ENCODE measurements around the gene LAPTM5.

Gene LAPTM5

DNA sequence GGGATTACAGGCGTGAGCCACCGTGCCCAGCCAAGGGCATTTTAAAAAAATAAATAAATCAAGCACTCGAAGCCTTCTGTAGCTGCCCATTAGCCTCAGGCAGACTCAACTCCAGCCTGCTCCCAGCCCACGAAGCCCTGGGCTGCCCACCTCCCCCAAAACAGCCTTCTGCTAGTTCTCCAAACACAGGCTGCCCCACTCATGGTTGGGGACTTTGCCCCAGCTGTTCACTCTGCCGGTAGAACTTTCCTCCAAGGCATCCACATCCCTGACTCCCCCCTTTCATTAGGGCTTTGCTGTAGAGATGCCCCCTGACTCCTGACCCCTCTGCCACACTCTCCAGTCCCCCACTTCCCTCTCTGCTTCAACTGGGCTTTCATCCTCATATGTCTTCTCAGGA, 29.7 kb upstream of the LAPTM5 start:
- no peak for DNase-seq (ENCODE audit: low spot score)

DNA sequence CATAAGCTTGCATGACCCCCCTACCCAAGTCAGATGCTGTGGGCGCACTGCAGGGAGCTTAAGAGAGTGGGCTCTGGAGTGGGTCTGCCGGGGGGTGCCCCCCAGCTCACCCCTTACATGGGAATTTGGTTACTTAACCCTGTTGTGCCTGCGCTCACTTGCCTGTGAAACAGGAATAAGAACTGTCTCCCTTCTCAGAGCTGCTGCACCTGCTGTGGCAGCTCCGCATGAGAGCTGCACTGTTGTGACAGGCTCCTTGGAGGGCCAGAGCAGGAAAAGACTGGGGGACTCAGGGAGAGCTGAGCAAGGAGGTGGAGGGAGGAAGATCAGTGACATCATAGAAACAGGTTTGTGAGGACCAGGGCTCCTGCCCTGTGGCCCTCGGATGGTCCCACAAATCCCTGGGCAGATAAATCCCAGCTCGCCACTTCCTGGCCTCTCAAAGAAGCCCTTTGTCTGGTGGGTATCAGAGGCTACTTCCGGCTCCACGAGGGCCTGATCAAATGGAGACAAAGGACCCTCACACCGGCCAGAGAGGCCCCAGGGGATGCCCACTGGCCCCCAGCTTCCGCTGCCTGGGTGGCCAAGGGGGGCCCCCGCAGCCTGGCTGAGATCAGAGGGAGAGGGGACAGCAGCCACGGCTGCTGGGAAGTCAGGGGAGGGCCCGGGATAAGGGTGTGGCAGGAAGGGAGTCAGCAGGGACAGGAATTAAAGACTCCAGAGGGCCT, 28.9 kb upstream of the LAPTM5 start:
- DNase-seq (ENCODE audit: low spot score): no peak

DNA sequence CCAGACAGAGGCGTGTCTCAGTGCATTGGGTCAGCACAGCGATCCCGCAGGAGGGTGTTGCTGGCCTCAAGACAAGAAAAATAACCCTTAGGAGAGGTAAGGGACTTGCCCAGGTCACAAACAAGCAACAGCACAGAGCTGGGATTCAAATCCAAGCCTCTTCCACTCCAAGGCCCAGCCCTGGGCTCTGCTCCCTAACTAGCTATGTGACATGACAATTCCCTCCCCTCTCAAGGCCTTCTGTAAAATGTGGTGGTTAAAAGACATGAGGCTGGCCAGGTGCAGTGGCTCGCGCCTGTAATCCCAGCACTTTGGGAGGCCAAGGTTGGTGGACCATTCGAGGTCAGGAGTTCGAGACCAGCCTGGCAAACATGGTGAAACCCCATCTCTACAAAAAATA, 28.1 kb upstream of the LAPTM5 start:
- no peak for DNase-seq (ENCODE audit: low spot score)

DNA sequence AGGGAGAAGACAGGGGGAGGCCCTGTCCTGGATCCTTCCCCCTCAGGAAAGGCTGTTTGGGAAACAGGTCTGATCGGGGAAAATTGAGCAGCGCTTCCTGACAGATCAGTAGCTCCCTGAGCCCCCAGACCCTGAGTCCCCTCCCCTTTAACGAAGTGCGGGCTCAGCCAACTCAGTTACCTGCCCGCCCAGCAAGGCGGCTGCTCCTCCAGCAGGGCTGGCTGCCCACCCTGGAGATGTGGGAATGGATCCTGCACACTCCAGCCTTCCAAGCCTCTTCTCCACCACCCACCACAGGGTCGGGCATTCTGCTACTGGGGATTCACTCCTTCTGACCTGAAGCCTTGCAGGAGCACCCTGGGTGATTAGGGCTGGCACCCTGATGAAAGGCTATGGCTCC, 27.6 kb upstream of the LAPTM5 start:
- no peak for DNase-seq (ENCODE audit: low spot score)

DNA sequence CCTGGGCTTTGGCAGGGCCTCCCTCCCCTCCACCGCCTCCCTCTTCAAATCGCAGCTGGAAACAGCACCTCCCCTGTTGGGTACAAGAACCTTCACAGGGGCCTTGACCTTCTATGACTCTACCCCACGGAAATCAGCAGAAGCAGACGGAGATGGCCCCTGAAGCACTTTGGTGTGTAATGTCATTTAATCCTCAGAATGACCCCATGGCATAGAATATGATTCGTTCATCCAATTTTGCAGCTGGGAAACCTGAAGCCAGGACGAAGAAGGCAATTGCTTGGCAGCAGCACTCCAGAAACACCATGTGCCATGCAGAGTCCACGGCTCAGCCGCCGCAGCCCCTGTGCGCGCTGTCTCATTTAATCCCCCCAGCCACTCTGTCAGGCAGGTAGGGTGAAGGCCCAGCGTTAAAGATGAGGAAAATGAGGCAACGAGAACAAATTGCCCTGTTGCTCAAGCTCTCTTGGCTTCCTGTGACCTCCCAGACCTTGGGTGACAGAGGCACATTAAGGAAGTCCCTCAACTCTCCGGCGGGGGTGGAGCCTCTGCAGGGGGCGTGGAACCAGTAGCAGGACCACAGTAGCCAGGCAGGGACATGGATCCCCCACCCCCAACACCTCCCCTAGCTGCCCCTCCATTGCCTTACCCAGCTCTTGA, 25.8 kb upstream of the LAPTM5 start:
- no peak for DNase-seq (ENCODE audit: low spot score)

DNA sequence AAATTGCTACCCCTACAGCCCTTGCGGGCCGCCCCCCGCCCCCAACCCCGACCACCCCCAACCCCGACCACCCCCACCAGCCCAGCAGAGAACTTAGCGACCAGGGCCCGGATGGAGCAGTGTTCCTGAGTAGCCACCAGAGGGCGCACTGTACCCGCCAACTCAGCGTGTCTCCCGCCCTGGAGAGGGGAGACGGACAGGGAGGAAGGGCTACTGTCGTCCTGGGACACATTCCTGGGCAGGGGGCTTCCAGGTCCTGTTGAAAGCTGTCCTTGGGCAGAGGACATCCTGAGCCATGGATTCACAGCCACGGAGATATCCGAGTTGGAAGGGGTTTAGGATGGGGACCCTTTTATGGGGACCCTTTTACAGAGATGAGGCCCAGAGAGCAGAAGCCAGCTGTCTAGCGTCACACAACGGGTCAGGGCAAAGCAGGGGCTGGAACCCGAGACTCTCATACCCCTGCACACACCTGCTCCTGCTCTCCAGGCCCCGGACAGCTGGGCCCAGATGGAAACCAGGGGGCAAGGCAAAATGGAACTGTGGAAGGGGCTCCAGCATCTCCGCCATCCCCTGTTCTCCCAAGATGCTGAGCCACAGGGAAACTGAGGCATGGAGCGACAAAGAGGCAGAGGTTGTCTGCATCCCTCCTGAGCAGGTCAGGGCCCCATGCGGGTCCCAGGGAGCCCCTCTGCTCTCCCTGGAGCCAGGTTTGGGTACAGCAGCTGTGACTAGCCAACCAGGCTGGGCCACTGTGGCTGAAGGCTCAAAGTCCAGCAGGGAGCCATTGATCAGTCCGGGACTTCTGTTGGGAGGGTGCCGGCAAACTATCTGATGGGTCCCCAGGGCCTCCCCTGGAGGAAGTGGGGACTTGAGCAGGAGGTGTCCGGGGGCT, 25.0 kb upstream of the LAPTM5 start:
- DNase-seq (ENCODE audit: low spot score): peak; percentile 88

DNA sequence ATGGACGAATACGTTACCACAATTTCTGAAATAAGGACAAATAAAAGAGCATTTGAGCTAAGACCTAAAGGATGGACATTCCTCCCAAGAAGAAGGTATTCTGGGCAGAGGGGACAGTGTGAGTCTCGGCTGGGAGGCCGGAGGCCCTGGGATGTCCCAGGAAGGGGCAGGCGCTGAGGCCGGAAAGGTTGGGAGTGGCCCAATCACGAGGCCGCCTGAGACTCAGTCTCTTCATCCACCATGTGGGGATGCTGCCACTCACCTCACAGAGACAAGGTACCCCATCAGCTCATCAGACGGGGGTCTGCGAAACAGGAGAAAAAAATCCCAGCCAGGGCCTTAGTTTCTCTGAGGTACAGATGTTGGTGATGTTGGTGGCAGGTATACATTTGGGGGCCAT, 24.3 kb upstream of the LAPTM5 start:
- no peak for DNase-seq (ENCODE audit: low spot score)

DNA sequence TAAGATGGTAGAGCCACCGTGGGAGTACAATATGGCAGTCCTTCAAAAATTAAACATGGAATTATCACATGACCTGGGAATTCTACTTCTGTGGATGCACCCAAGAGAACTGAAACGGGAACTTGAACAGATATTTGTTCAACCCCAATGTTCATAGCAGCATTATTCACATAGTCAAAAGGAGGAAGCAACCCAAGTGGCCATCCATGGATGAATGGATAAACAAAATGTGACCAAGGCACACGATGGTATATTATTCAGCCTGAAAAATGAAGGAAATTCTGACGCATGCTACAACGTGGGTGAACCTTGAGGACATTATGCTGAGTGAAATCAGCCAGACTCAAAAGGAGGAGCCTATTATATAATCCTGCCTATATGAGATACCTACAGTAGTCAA, 22.8 kb upstream of the LAPTM5 start:
- no peak for DNase-seq (ENCODE audit: low spot score)

DNA sequence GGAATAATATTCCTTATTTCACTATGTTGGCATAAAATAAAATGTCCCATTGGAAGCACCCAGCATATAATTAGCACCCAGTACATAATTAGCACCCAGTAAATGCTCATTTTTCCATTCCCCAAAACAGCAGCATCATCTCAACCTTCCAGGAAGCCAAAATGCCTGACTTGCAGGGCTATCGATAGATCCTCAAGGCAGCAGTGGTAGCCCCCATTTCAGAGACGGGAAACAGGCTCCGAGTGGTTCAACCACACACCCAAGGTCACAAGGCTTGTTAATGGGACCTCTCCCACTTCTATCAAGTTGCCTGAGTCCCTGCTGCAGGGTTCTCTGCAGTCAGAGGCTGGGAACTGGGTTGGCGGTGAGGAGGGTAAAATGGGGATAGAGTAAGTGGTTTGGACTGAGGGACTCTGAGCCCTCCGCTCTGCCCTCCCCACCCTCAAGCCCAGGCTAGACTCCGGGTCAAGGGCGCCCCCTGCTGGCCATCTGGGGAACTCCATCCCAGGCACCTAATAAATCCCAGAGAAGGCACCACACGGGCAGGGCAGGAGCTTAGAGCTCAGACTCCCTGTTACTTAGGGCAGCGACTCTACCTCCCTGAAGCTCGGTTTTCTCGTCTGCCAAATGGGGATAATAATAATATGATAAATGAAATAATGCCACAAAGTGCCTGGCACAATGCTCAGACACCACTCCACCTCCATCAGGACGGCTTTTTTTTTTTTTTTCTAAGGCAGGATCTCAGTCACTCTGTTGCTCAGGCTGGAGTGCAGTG, 21.9 kb upstream of the LAPTM5 start:
- peak; percentile 84 for DNase-seq (ENCODE audit: low spot score)

DNA sequence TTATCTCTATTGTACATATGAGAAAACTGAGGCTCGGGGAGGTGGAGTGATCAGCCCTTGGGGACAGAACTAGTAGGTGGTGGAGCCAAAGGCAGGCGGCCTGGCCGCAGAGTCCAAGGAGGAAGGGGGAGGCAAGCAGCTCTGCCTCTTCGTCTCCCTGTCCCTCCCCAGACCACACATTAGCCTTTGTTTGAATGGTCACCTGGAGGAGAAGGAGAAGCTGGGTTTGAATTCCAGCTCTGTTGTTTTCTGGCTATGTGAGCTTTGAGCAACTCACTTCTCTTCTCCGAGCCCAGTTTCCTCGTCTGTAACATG, 21.4 kb upstream of the LAPTM5 start:
- no peak for DNase-seq (ENCODE audit: low spot score)

DNA sequence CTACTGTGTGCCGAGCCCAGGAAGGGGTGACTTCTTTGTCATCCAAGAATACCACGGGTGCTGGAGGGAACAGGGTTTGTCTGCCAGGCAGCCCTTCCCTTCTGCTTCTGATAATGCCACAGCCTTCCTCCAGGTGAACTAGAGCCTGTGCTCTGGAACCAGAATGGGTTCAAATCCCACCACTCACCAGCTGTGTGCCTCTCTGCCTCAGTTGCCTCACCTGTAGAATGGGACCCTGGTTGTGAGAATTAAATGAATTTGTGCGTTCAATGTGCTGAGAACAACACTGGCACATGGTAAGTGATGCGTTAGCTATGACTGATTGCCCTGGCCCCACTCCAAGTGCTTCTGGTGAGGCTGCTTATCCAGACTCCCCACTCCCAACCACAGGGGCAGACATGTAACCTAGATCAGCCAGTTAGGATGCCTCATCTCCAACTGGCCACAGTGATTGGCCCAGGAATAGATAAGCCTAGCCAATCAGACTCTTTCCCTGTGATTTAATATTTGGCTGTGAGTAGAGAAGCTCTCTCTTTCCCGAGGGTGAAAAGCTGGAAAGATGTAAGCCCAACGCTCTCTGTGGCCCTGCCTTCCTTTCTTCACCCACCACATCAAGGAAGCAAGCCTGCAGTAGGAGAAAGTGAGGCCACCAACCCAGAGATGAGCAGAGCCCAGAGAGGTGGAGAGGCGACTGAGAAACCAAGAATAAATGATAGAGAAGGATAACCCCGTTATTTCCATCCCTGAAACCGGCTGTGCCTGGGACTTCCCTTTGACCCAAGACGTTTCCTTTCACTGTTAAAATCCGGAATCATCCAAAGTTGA, 20.8 kb upstream of the LAPTM5 start:
- DNase-seq (ENCODE audit: low spot score): peak; percentile 50

DNA sequence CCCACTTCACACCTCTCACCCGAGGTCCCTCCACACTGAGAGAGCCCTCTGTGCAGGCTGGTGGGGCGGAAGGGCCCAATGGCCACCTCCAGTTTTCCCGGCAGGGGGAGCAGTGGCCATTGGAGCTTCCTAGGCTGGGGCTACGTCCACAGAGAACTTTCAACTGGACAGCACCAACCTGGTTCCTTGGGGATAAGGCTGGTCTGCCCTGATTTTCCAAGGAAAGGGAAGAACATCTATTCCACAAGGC, 20.3 kb upstream of the LAPTM5 start:
- no peak for DNase-seq (ENCODE audit: low spot score)

DNA sequence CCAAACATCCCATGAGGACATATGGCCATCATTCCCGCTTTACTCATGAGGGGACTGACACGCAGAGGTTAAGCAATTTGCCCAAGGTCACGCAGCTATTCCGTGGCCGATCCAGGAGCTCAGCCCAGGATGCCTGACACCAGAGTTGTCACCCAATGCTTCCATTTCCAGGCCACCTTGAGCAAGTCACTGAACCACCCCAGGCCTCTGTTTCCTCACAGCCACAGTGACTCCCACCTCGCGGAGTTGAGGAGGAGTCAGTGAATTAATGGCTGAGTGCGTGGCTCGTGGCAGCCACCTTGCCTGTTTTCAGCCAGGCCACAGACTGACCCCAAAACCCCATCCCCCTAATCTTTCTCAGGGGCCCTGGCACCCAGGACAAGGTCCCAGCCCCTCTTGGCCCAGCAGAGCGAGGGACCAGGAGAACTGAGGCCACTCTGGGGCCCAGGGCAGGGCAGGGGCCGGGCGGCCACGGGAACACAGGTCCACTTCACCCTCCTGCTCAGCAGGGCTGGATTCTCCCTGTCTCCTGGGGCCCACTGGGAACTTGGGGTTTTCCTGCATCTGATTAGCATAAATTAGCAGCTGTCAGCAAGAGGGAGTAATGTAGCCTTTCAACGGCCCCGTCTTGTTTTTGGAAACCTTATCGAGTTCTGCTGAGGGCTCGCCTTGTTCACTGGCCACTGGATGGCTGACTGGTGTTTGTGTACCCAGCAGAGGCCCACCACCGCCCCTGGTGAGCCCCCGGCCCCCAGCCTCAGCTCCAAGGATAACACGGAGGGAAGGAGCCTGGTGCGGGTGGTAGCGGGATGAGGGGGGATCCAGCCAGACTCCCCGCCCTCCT, 19.7 kb upstream of the LAPTM5 start:
- DNase-seq (ENCODE audit: low spot score): no peak

DNA sequence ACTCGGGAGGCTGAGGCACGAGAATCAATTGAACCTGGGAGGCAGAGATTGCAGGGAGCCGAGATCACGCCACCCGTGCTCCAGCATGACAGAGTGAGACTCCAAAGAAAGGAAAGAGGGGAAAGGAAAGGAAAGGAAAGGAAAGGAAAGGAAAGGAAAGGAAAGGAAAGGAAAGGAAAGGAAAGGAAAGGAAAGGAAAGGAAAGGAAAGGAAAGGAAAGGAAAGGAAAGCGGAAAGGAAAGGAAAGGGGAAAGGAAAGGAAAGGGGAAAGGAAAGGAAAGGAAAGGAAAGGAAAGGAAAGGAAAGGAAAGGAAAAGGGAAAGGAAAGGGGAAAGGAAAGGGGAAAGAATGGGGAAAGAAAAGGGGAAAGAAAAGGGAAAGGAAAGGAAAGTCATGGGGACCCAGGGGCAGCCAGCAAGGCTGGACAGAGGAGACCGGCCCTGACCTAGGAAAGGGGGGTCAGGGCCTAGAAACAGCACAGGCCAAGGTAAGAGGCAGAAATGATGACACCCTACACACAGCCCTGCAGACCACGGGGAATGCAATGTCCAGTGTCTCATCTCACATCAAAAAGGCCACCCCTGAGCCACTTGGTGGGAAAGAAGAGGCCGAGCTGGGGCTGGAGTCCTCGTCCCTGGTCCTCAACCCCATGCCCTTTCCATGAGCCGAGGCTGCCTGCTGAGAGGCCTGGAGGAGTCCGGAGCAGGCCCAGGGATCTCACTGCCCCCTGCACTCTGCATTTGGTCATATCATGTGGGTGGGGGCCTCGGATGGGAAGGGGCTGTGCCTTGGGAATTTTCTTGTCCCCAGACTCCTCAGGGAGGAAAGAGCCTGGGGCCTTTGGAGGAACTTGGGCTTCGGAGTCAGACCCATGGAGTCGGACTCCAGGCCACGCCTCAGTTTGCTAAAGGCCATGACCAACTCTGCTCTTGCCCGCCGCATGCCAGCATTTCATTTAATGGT, 18.8 kb upstream of the LAPTM5 start:
- no peak for DNase-seq (ENCODE audit: low spot score)

DNA sequence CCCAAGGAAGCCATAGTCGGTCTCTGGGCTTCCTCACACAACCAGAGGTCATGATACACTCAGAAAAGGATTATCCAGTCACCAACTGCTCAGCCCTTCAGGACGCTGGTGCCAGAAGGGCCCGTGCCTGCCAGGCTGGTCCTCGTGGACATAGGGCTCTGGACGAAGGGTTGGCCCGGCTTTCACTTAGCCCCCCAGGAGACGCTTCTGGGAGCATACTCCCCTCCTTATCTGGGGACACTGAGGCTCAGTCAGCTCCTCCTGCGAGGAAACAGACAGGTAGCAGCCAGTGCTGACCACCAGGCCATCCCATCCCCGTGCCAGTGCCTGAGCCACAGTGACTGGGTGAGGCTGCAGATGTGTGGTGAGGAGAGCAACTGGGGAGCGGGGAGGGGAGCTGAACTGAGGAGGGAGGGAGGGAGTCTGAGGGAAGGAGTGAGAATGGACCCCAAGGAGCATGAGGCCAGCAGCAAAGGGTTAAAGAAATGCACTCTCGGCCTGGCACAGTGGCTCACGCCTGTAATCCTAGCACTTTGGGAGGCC, 17.9 kb upstream of the LAPTM5 start:
- DNase-seq (ENCODE audit: low spot score): no peak

DNA sequence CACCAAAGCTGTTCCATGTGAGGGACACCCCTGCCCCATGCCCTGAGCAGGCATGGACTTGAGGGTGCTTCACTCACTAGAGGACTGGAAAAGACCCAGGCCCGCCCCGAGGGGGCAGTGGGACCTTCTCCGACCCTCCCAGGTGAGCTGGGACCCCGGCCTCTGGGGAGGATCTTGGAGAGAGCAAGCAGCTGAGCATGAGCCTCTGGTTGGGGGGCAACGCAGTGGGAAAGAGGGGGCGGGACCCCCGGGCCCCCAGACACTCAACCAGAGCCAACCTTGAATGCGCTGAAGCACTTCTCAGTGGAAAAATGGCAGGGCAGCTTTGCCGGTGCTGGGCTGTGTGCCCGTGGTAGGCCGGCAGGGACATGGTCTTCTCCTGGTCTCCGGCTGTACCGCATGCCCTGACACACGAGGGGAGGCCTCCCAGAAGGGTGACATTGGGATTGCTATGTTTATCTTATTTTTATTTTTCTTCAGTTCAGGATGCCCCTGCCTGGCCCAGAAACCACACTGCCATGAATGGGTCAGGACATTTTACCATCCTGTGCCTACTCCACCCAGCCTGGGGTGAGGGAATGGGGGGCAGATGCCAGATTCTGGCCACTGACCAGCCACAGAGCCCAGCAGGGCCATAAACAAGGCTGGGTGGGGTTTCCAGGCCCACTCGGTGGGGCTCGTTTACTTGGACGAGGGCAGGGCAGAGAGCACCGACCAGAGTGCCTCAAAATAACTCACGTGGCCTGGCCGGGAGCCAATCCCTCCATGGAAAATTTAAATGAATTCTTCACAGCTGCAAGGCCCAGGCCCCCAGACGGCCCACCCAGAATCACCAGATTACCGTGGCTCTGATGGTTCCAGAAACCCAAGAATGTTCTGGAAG, 17.2 kb upstream of the LAPTM5 start:
- DNase-seq (ENCODE audit: low spot score): no peak

DNA sequence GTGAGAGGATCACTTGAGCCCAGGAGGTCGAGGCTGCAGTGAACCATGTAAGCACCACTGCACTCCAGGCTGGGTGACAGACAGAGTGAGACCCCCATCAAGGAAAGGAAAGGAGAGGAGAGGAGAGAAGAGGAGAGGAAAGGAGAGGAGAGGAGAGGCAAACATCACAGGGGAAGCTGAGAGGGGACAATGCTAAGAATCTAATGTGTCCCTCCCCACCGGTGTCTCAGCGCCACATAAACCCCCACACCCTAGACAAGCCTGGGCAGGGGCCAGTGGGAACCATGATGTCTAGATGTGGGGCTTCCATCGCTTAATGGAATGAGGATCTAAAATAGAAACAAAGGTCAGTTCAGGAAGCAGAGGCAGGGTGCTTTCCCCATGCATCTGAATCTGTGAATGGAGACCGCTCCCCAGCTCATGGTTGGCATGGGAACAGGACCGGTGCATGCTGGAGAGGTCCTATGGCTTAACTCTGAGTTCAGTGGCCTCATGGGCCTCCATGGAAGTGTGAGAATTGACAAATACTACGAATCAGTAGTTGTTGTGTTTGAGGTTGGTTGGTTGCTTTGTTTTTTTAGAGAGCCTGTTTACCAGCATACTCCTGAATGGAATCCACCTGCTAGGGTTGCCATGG, 16.3 kb upstream of the LAPTM5 start:
- no peak for DNase-seq (ENCODE audit: low spot score)

DNA sequence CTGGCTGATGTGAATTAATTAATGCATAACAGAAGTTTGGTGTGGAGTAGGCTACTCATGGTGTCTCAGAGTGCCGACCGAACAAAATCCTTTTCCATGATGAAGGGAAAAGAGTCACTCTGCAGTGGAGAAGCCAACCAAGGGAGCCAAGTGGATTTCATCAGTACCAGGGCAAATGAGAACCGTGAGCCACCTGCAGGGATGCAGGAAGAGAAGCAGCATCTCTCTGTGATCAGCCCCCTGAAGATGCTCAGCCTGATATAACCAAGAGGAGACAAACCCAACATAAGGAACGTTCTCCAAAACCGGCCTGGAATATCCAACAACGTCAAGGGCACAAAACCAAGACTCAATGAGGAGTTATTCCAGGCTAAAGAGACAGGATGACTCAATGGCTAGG, 13.4 kb upstream of the LAPTM5 start:
- DNase-seq (ENCODE audit: low spot score): no peak
